RWPE2 (cell line): ENCODE data around the gene IL5RA.

Experiments used
- ATAC-seq: fragments of 200-7000 bp; cut with Tn5 transposase; 3 replicates; pipeline ENCODE4 v1.9.1; 2021; ENCODE audit warnings: low read depth
- DNase-seq: peaks from one replicate; pipeline ENCODE4 v3.0.0-alpha.2; 2020; ENCODE audit warnings: low spot score
- H3K27ac ChIP-seq: fragments of 450-650 bp; 2 replicates; pipeline ENCODE4 v1.5.1; 2017; ENCODE audit warnings: mild to moderate bottlenecking; ENCODE audit not compliant: poor library complexity, severe bottlenecking
- H3K27me3 ChIP-seq: fragments of 250-450 bp; sonication (Bioruptor Pico); 2 replicates; pipeline ENCODE4 v1.5.1; 2021; ENCODE audit warnings: mild to moderate bottlenecking, moderate library complexity; ENCODE audit not compliant: insufficient read depth, poor library complexity, severe bottlenecking
- H3K36me3 ChIP-seq: fragments of 250-450 bp; sonication (Bioruptor Pico); 2 replicates; pipeline ENCODE4 v1.5.1; 2020; ENCODE audit warnings: low read depth, mild to moderate bottlenecking, moderate library complexity
- H3K4me1 ChIP-seq: fragments of 250-450 bp; sonication (Bioruptor Pico); 2 replicates; pipeline ENCODE4 v1.5.1; 2021; ENCODE audit warnings: mild to moderate bottlenecking, moderate library complexity; ENCODE audit not compliant: insufficient read depth, poor library complexity, severe bottlenecking
- H3K4me3 ChIP-seq: fragments of 250-450 bp; sonication (Bioruptor Pico); 2 replicates; pipeline ENCODE4 v1.5.1; 2021; ENCODE audit warnings: mild to moderate bottlenecking, moderate library complexity; ENCODE audit not compliant: severe bottlenecking
- H3K9me3 ChIP-seq: fragments of 250-450 bp; sonication (Bioruptor Pico); 2 replicates; pipeline ENCODE4 v1.5.1; 2021; ENCODE audit warnings: mild to moderate bottlenecking, moderate library complexity; ENCODE audit not compliant: severe bottlenecking
- CTCF ChIP-seq: fragments of 450-650 bp; IDR thresholded peaks from one replicate; pipeline ENCODE4 v1.5.1; 2017; ENCODE audit warnings: mild to moderate bottlenecking, moderate library complexity; ENCODE audit not compliant: poor library complexity, severe bottlenecking

The IL5RA gene

DNA sequence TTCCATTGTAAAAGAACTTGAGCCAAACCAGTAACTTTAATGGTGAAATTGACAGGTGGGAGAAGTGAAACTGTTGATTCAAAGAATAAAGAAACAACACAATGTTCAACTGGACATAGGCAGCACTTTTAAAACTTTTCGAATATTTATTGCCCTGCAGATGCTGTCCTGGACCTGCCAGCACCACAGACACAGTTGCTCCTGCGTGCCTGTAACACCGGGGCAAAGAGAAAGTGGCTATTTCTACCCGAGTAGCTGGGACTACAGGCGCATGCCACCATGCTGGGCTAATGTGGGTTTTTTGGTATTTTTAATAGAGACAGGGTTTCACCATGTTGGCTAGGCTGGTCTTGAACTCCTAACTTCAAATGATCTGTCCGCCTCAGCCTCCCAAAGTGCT, 7.4 kb downstream of the IL5RA start:
- no peak for TF ChIP-seq CTCF
- H3K9me3 ChIP-seq = peaks cover 2% of the 10 kb centered on the region
- no peak overlapping the region for H3K4me3 ChIP-seq
- DNase-seq (no peak), ATAC-seq (no peak)
- H3K27me3 ChIP-seq = no peaks in the 10 kb centered on the region
- H3K27ac ChIP-seq = no peak overlapping the region
- H3K4me1 ChIP-seq = no peaks in the 10 kb centered on the region
- H3K36me3 ChIP-seq = no peaks in the 10 kb centered on the region

- Histone ChIP-seq H3K4me1 (no peaks in the 10 kb centered on the region), H3K9me3 (peaks cover 2% of the 10 kb centered on the region), H3K27me3 (no peaks in the 10 kb centered on the region), H3K4me3 (no peak overlapping the region), H3K27ac (no peak overlapping the region), H3K36me3 (no peaks in the 10 kb centered on the region)
- no peak for DNase-seq
- no peak for ATAC-seq
- TF ChIP-seq CTCF = no peak
Measured at GRCh38 chr3:3101660-3102458, 8.3 kb downstream of the IL5RA start.

GRCh38 chr3:3097958-3098357, 12.2 kb downstream of the IL5RA start:
- Histone ChIP-seq H3K36me3 (no peaks in the 10 kb centered on the region), H3K4me3 (no peak overlapping the region), H3K4me1 (no peaks in the 10 kb centered on the region), H3K27me3 (no peaks in the 10 kb centered on the region), H3K27ac (no peak overlapping the region), H3K9me3 (no peaks in the 10 kb centered on the region)
- DNase-seq (no peak), ATAC-seq (no peak)
- TF ChIP-seq CTCF = no peak

GRCh38 chr3:3089017-3089416, 21.2 kb downstream of the IL5RA start:
- Histone ChIP-seq H3K9me3 (no peaks in the 10 kb centered on the region), H3K36me3 (no peaks in the 10 kb centered on the region), H3K27me3 (no peaks in the 10 kb centered on the region), H3K27ac (no peak overlapping the region), H3K4me1 (no peaks in the 10 kb centered on the region), H3K4me3 (no peak overlapping the region)
- no peak for TF ChIP-seq CTCF
- ATAC-seq (no peak), DNase-seq (no peak)
